ENCODE data around the gene IGSF22. TPM values are rescaled to one million over a fixed set of nuclear protein-coding genes. Genes with fewer than 3 reads are reported as not detected.

Gene IGSF22
- total and polyA plus RNA-seq, 2 of the 8 experiments (the other 6 are each of a cell fraction or from before 2014, with no cell fraction given): 0.14 TPM; not detected in 1

DNA sequence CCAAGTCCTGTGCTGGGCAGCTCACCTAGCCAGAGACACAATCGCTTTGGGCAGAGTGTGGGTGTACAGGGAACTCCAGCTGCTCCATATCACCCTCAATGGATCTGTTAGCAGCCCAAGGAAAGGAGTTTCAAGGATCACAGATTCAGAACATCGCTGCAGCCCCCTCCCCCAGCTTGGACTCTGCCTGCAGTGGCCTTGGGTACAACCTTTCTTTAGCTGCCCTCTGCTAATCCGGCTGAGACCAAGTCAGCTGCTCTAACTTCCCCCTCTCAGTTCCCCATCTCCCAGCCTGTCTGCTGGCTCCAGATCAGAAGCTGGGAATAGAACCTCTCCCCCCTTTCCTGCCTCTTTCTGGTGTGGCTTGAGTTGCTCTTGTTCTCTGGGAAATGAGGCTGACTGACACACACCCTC, 26.1 kb downstream of the IGSF22 start (continued):
- no peak for TF ChIP-seq CHD1 (IDR thresholded peaks at IDR 0.05; ENCODE audit: low read depth, low read length)
- TF ChIP-seq, protein P1, sequence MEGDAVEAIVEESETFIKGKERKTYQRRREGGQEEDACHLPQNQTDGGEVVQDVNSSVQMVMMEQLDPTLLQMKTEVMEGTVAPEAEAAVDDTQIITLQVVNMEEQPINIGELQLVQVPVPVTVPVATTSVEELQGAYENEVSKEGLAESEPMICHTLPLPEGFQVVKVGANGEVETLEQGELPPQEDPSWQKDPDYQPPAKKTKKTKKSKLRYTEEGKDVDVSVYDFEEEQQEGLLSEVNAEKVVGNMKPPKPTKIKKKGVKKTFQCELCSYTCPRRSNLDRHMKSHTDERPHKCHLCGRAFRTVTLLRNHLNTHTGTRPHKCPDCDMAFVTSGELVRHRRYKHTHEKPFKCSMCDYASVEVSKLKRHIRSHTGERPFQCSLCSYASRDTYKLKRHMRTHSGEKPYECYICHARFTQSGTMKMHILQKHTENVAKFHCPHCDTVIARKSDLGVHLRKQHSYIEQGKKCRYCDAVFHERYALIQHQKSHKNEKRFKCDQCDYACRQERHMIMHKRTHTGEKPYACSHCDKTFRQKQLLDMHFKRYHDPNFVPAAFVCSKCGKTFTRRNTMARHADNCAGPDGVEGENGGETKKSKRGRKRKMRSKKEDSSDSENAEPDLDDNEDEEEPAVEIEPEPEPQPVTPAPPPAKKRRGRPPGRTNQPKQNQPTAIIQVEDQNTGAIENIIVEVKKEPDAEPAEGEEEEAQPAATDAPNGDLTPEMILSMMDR (IDR thresholded peaks at IDR 0.05; ENCODE audit: control extremely low read depth in 1 of 3, insufficient read depth in 1 of 3, low read depth in 1 of 3, low read length in 3 of 3): no peak
- TF ChIP-seq, protein P2, sequence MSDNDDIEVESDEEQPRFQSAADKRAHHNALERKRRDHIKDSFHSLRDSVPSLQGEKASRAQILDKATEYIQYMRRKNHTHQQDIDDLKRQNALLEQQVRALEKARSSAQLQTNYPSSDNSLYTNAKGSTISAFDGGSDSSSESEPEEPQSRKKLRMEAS (IDR thresholded peaks at IDR 0.05): no peak
- no peak for TF ChIP-seq PHF8 (conservative IDR thresholded peaks at IDR 0.05; ENCODE audit: low read depth, low read length)
- no peak for TF ChIP-seq SP2 (IDR thresholded peaks at IDR 0.05; ENCODE audit: low read length)
